ENCODE data around the gene SYNDIG1. TPM values are rescaled to one million over a fixed set of nuclear protein-coding genes. Genes with fewer than 3 reads are reported as not detected.

The SYNDIG1 gene
- polyA plus RNA-seq, 3 donors, result 9.2 to 11.7 (median 9.9) TPM

GRCh38 chr20:24654425-24654824 lies 185.0 kb downstream of the SYNDIG1 start:
- DNase-seq, result no peak

GRCh38 chr20:24656391-24656790 lies 187.0 kb downstream of the SYNDIG1 start:
- no peak for DNase-seq

GRCh38 chr20:24657196-24657595 lies 187.8 kb downstream of the SYNDIG1 start:
- peak; percentile 71 for DNase-seq

GRCh38 chr20:24657878-24658620 lies 188.6 kb downstream of the SYNDIG1 start:
- DNase-seq, result no peak

- no peak for DNase-seq
These were observed 189.7 kb downstream of the SYNDIG1 start for GRCh38 chr20:24658920-24659660.

GRCh38 chr20:24659835-24660234 lies 190.4 kb downstream of the SYNDIG1 start:
- DNase-seq, result no peak

- no peak for DNase-seq
These were observed 191.2 kb downstream of the SYNDIG1 start for GRCh38 chr20:24660651-24661050.

GRCh38 chr20:24661255-24661654 lies 191.8 kb downstream of the SYNDIG1 start:
- DNase-seq, result no peak

- no peak for DNase-seq
These were observed 192.9 kb downstream of the SYNDIG1 start for GRCh38 chr20:24662322-24662721.

GRCh38 chr20:24662752-24663365 lies 193.4 kb downstream of the SYNDIG1 start:
- no peak for DNase-seq

- no peak for DNase-seq
These were observed 194.1 kb downstream of the SYNDIG1 start for GRCh38 chr20:24663496-24663895.

GRCh38 chr20:24664266-24664986 lies 195.0 kb downstream of the SYNDIG1 start:
- DNase-seq, result no peak

GRCh38 chr20:24665196-24665595 lies 195.8 kb downstream of the SYNDIG1 start:
- DNase-seq, result no peak

- DNase-seq, result no peak
These were observed 196.3 kb downstream of the SYNDIG1 start for GRCh38 chr20:24665741-24666191.

GRCh38 chr20:24667689-24668383 lies 198.4 kb downstream of the SYNDIG1 start:
- no peak for DNase-seq

- DNase-seq, result no peak
These were observed 198.9 kb downstream of the SYNDIG1 start for GRCh38 chr20:24668384-24668702.

- DNase-seq, result no peak
These were observed 199.4 kb downstream of the SYNDIG1 start for GRCh38 chr20:24668791-24669190.

- no peak for DNase-seq
These were observed 200.3 kb downstream of the SYNDIG1 start for GRCh38 chr20:24669701-24670100.

- DNase-seq, result no peak
These were observed 201.0 kb downstream of the SYNDIG1 start for GRCh38 chr20:24670341-24670872.

- DNase-seq, result no peak
These were observed 201.6 kb downstream of the SYNDIG1 start for GRCh38 chr20:24670981-24671380.

GRCh38 chr20:24672181-24672880 lies 202.9 kb downstream of the SYNDIG1 start:
- no peak for DNase-seq
